ENCODE measurements around the gene BHMT2. TPM values are rescaled to one million over a fixed set of nuclear protein-coding genes. Genes with fewer than 3 reads are reported as not detected.

BHMT2 gene
- polyA plus RNA-seq, 4 donors = 0.45 to 4.1 (median 1.9) TPM

DNA sequence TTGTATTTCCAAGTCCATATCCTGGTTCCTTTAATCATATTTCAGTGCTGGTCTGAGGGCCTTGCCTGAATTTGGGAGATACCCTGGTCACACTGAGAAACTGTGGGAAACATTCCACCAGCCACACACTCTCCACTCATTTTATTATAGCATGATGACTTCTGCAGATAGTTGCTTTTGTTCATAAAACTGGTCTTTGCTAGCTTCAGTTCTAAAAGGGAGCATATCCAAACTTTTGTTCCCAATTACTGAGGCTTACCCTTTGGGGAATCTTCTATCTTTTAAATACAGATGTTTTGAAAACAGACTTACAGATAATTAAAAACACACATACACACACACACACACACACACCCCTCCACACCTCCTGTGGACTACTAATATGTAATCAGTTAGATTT, 21.1 kb upstream of the BHMT2 start:
- H3K4me3 ChIP-seq (ENCODE audit: low read depth in 1 of 3, low read length in 3 of 3) = no peak overlapping the region
- no peak for DNase-seq
- H3K4me1 ChIP-seq (ENCODE audit: control insufficient read depth in 3 of 3, insufficient read depth in 2 of 3, low read depth in 1 of 3, low read length in 2 of 3) = no peaks in the 10 kb centered on the region
- peaks cover 0 to 3% (median 2%) of the 10 kb centered on the region in 3 donors for H3K27me3 ChIP-seq (ENCODE audit: control insufficient read depth in 3 of 3, insufficient read depth in 3 of 3, low read length in 3 of 3)
- H3K27ac ChIP-seq (ENCODE audit: low read depth in 1 of 3, low read length in 2 of 3) = no peak overlapping the region
- no peak for FAIRE-seq
- peaks cover 0 to 6% of the 10 kb centered on the region in 2 donors for H3K9me3 ChIP-seq (ENCODE audit: control insufficient read depth in 2 of 2, insufficient read depth in 1 of 2, low read depth in 1 of 2, low read length in 1 of 2)
- no peaks in the 10 kb centered on the region for H3K36me3 ChIP-seq (ENCODE audit: control insufficient read depth in 3 of 3, insufficient read depth in 2 of 3, low read depth in 1 of 3, low read length in 3 of 3)

- H3K9me3 ChIP-seq (ENCODE audit: control insufficient read depth in 2 of 2, insufficient read depth in 1 of 2, low read depth in 1 of 2, low read length in 1 of 2) = peaks cover 0 to 6% of the 10 kb centered on the region in 2 donors
- no peaks in the 10 kb centered on the region for H3K36me3 ChIP-seq (ENCODE audit: control insufficient read depth in 3 of 3, insufficient read depth in 2 of 3, low read depth in 1 of 3, low read length in 3 of 3)
- FAIRE-seq (no peak), DNase-seq (no peak)
- H3K27ac ChIP-seq (ENCODE audit: low read depth in 1 of 3, low read length in 2 of 3) = no peak overlapping the region
- H3K27me3 ChIP-seq (ENCODE audit: control insufficient read depth in 3 of 3, insufficient read depth in 3 of 3, low read length in 3 of 3) = peaks cover 0 to 3% (median 2%) of the 10 kb centered on the region in 3 donors
- H3K4me1 ChIP-seq (ENCODE audit: control insufficient read depth in 3 of 3, insufficient read depth in 2 of 3, low read depth in 1 of 3, low read length in 2 of 3) = no peaks in the 10 kb centered on the region
- H3K4me3 ChIP-seq (ENCODE audit: low read depth in 1 of 3, low read length in 3 of 3) = no peak overlapping the region
- 82 to 86% (median 84%) methylated on average over 3 of the region's 3 CpGs for WGBS, 3 donors
Measured at GRCh38 chr5:79050498-79050897, 19.1 kb upstream of the BHMT2 start.

GRCh38 chr5:79053321-79053720, 16.2 kb upstream of the BHMT2 start:
- FAIRE-seq = no peak
- H3K4me1 ChIP-seq (ENCODE audit: control insufficient read depth in 3 of 3, insufficient read depth in 2 of 3, low read depth in 1 of 3, low read length in 2 of 3) = no peaks in the 10 kb centered on the region
- WGBS, 3 donors = 94 to 95% (median 94%) methylated on average over 4 of the region's 4 CpGs
- peaks cover 0 to 3% (median 2%) of the 10 kb centered on the region in 3 donors for H3K27me3 ChIP-seq (ENCODE audit: control insufficient read depth in 3 of 3, insufficient read depth in 3 of 3, low read length in 3 of 3)
- no peak overlapping the region for H3K27ac ChIP-seq (ENCODE audit: low read depth in 1 of 3, low read length in 2 of 3)
- no peak for DNase-seq
- no peak overlapping the region for H3K4me3 ChIP-seq (ENCODE audit: low read depth in 1 of 3, low read length in 3 of 3)
- H3K36me3 ChIP-seq (ENCODE audit: control insufficient read depth in 3 of 3, insufficient read depth in 2 of 3, low read depth in 1 of 3, low read length in 3 of 3) = no peaks in the 10 kb centered on the region
- peaks cover 0 to 6% of the 10 kb centered on the region in 2 donors for H3K9me3 ChIP-seq (ENCODE audit: control insufficient read depth in 2 of 2, insufficient read depth in 1 of 2, low read depth in 1 of 2, low read length in 1 of 2)

DNA sequence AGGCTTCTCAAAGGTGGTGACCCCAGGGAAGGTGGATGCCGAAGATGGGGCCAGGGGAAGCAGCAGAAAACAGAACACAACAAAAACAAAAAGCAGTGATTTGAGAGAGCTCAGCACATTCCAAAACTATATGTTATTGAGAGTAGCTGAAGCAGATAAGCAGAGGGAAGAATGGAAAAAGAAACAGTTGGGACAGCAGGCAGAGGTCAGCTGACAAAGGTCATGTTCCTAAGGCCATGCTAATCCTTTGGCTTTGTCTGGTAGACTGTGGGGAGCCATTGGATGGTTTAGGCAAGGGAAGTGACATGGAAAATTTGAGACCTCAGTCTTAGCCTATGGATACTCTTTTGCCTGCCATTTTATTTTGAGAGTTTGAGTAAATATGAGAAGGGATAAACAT, 14.6 kb upstream of the BHMT2 start:
- H3K9me3 ChIP-seq (ENCODE audit: control insufficient read depth in 2 of 2, insufficient read depth in 1 of 2, low read depth in 1 of 2, low read length in 1 of 2) = peaks cover 0 to 6% of the 10 kb centered on the region in 2 donors
- WGBS, 3 donors = 70 to 92% (median 86%) methylated on average over 1 of the region's 1 CpG
- no peak for FAIRE-seq
- no peaks in the 10 kb centered on the region for H3K36me3 ChIP-seq (ENCODE audit: control insufficient read depth in 3 of 3, insufficient read depth in 2 of 3, low read depth in 1 of 3, low read length in 3 of 3)
- no peak overlapping the region for H3K4me3 ChIP-seq (ENCODE audit: low read depth in 1 of 3, low read length in 3 of 3)
- H3K27ac ChIP-seq (ENCODE audit: low read depth in 1 of 3, low read length in 2 of 3) = no peak overlapping the region
- H3K27me3 ChIP-seq (ENCODE audit: control insufficient read depth in 3 of 3, insufficient read depth in 3 of 3, low read length in 3 of 3) = peaks cover 0 to 3% (median 2%) of the 10 kb centered on the region in 3 donors
- no peaks in the 10 kb centered on the region for H3K4me1 ChIP-seq (ENCODE audit: control insufficient read depth in 3 of 3, insufficient read depth in 2 of 3, low read depth in 1 of 3, low read length in 2 of 3)
- DNase-seq = no peak

GRCh38 chr5:79056847-79057246, 12.7 kb upstream of the BHMT2 start:
- DNase-seq = no peak
- Histone ChIP-seq H3K4me1 (ENCODE audit: control insufficient read depth in 3 of 3, insufficient read depth in 2 of 3, low read depth in 1 of 3, low read length in 2 of 3) (no peaks in the 10 kb centered on the region), H3K4me3 (ENCODE audit: low read depth in 1 of 3, low read length in 3 of 3) (no peak overlapping the region), H3K27ac (ENCODE audit: low read depth in 1 of 3, low read length in 2 of 3) (no peak overlapping the region), H3K27me3 (ENCODE audit: control insufficient read depth in 3 of 3, insufficient read depth in 3 of 3, low read length in 3 of 3) (peaks cover 0 to 3% (median 2%) of the 10 kb centered on the region in 3 donors), H3K9me3 (ENCODE audit: control insufficient read depth in 2 of 2, insufficient read depth in 1 of 2, low read depth in 1 of 2, low read length in 1 of 2) (peaks cover 0 to 2% of the 10 kb centered on the region in 2 donors), H3K36me3 (ENCODE audit: control insufficient read depth in 3 of 3, insufficient read depth in 2 of 3, low read depth in 1 of 3, low read length in 3 of 3) (no peaks in the 10 kb centered on the region)
- no peak for FAIRE-seq

GRCh38 chr5:79059674-79060073, 9.9 kb upstream of the BHMT2 start:
- Histone ChIP-seq H3K4me3 (ENCODE audit: low read depth in 1 of 3, low read length in 3 of 3) (no peak overlapping the region), H3K9me3 (ENCODE audit: control insufficient read depth in 2 of 2, insufficient read depth in 1 of 2, low read depth in 1 of 2, low read length in 1 of 2) (no peaks in the 10 kb centered on the region), H3K27ac (ENCODE audit: low read depth in 1 of 3, low read length in 2 of 3) (no peak overlapping the region), H3K4me1 (ENCODE audit: control insufficient read depth in 3 of 3, insufficient read depth in 2 of 3, low read depth in 1 of 3, low read length in 2 of 3) (no peaks in the 10 kb centered on the region), H3K36me3 (ENCODE audit: control insufficient read depth in 3 of 3, insufficient read depth in 2 of 3, low read depth in 1 of 3, low read length in 3 of 3) (no peaks in the 10 kb centered on the region), H3K27me3 (ENCODE audit: control insufficient read depth in 3 of 3, insufficient read depth in 3 of 3, low read length in 3 of 3) (peaks cover 0 to 2% (median 0%) of the 10 kb centered on the region in 3 donors)
- 52 to 83% (median 66%) methylated on average over 4 of the region's 4 CpGs for WGBS, 3 donors
- FAIRE-seq (no peak), DNase-seq (peak in 1 of 2 donors; percentile 16)

DNA sequence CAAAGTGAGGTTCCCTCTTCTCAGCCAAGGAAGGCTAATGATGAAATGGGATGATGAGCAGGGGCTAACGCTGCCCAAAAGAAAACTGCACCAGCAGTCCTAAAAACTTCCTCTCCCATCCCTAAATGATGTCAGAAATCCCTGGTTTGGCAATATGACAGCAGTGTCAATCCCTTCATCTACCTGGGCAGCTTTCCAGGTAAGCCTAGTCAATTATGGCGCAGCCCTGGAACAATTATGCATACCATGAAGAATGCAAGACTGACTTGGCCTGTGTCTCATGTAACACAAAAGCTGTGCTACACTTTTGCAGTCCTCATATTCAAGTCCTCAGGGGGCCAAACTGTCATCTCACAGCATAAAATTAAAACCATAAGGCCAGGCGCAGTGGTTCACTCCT, 7.1 kb upstream of the BHMT2 start:
- Histone ChIP-seq H3K36me3 (ENCODE audit: control insufficient read depth in 3 of 3, insufficient read depth in 2 of 3, low read depth in 1 of 3, low read length in 3 of 3) (no peaks in the 10 kb centered on the region), H3K4me1 (ENCODE audit: control insufficient read depth in 3 of 3, insufficient read depth in 2 of 3, low read depth in 1 of 3, low read length in 2 of 3) (no peaks in the 10 kb centered on the region), H3K9me3 (ENCODE audit: control insufficient read depth in 2 of 2, insufficient read depth in 1 of 2, low read depth in 1 of 2, low read length in 1 of 2) (no peaks in the 10 kb centered on the region), H3K4me3 (ENCODE audit: low read depth in 1 of 3, low read length in 3 of 3) (no peak overlapping the region), H3K27ac (ENCODE audit: low read depth in 1 of 3, low read length in 2 of 3) (no peak overlapping the region), H3K27me3 (ENCODE audit: control insufficient read depth in 3 of 3, insufficient read depth in 3 of 3, low read length in 3 of 3) (no peaks in the 10 kb centered on the region)
- DNase-seq (no peak), FAIRE-seq (no peak)
- WGBS, 3 donors = 83 to 92% (median 85%) methylated on average over 3 of the region's 3 CpGs

DNA sequence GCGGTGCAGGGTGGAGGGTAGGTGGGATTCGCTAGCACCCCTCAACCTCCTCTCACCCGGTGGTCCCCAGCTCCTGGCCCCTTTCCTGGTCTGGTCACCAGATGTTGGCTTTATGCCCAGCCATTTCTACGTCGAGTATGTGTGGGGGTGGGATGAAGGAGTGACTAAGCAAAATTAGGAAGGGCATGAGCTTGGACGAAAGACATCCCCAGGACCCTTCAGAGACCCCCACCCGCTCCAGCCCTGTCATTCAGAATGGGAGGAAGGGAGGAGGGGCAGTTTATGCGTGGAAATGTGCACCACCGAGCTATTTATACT, 742 bp downstream of the BHMT2 start:
- FAIRE-seq = no peak
- H3K27ac ChIP-seq (ENCODE audit: low read depth in 1 of 3, low read length in 2 of 3) = no peak overlapping the region
- peak in 1 of 2 donors; percentile 8 for DNase-seq

DNA sequence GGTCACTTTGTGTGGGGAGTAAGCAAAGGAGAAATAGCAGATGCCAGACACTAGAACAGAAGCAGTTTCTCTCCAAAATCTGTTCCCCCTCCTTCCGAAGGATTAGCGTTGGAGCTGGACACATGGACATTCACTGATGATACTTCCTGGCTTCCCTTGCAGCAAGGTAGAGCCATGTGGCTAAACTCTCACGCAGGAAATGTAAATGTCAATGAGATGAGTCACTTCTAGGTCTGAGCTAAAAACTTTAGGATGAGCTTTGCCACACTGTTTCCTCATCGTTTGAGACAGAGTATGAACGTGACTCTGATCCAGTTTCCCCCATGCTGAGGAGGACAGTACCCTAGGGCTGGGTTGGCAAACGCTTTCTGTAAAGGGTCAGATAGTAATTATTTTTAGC, 5.1 kb downstream of the BHMT2 start:
- Histone ChIP-seq H3K36me3 (ENCODE audit: control insufficient read depth in 3 of 3, insufficient read depth in 2 of 3, low read depth in 1 of 3, low read length in 3 of 3) (no peaks in the 10 kb centered on the region), H3K4me3 (ENCODE audit: low read depth in 1 of 3, low read length in 3 of 3) (no peak overlapping the region), H3K4me1 (ENCODE audit: control insufficient read depth in 3 of 3, insufficient read depth in 2 of 3, low read depth in 1 of 3, low read length in 2 of 3) (peaks cover 0 to 8% (median 0%) of the 10 kb centered on the region in 3 donors), H3K27me3 (ENCODE audit: control insufficient read depth in 3 of 3, insufficient read depth in 3 of 3, low read length in 3 of 3) (peaks cover 0 to 7% (median 0%) of the 10 kb centered on the region in 3 donors), H3K27ac (ENCODE audit: low read depth in 1 of 3, low read length in 2 of 3) (no peak overlapping the region), H3K9me3 (ENCODE audit: control insufficient read depth in 2 of 2, insufficient read depth in 1 of 2, low read depth in 1 of 2, low read length in 1 of 2) (peaks cover 0 to 6% of the 10 kb centered on the region in 2 donors)
- FAIRE-seq (no peak), DNase-seq (no peak)
- WGBS, 3 donors = 75 to 79% (median 78%) methylated on average over 6 of the region's 6 CpGs

More for the DNA sequence above, 742 bp downstream of the BHMT2 start:
- Histone ChIP-seq H3K4me1 (ENCODE audit: control insufficient read depth in 3 of 3, insufficient read depth in 2 of 3, low read depth in 1 of 3, low read length in 2 of 3) (peaks cover 0 to 8% (median 0%) of the 10 kb centered on the region in 3 donors), H3K27me3 (ENCODE audit: control insufficient read depth in 3 of 3, insufficient read depth in 3 of 3, low read length in 3 of 3) (peaks cover 0 to 8% (median 0%) of the 10 kb centered on the region in 3 donors), H3K36me3 (ENCODE audit: control insufficient read depth in 3 of 3, insufficient read depth in 2 of 3, low read depth in 1 of 3, low read length in 3 of 3) (no peaks in the 10 kb centered on the region), H3K4me3 (ENCODE audit: low read depth in 1 of 3, low read length in 3 of 3) (no peak overlapping the region), H3K9me3 (ENCODE audit: control insufficient read depth in 2 of 2, insufficient read depth in 1 of 2, low read depth in 1 of 2, low read length in 1 of 2) (peaks cover 0 to 6% of the 10 kb centered on the region in 2 donors)
- 44 to 64% (median 58%) methylated on average over 9 of the region's 9 CpGs for WGBS, 3 donors

Measured in small intestine (tissue), 7 donors.